DND-41 (cell line): Measurements from ENCODE around the gene ANO2.
"Not testable (repeated sequence)": the region's sequence is repeated elsewhere in the genome, so short reads cannot be mapped to it uniquely, and the experiment has no call there.

Source experiments
- EZH2 ChIP-seq: IDR thresholded peaks from 3 replicates; pipeline ENCODE4 v1.6.1; 2012; ENCODE audit warnings: borderline replicate concordance, low read depth, mild to moderate bottlenecking, moderate library complexity, low read length, inconsistent platforms; ENCODE audit not compliant: severe bottlenecking
- TF ChIP-seq, protein P1 (sequence below): IDR thresholded peaks from 2 replicates; pipeline ENCODE4 v1.5.1; 2012; ENCODE audit warnings: borderline replicate concordance, low read length, moderate library complexity, mild to moderate bottlenecking; ENCODE audit not compliant: poor library complexity, severe bottlenecking; ENCODE audit errors: extremely low read depth

DNA sequence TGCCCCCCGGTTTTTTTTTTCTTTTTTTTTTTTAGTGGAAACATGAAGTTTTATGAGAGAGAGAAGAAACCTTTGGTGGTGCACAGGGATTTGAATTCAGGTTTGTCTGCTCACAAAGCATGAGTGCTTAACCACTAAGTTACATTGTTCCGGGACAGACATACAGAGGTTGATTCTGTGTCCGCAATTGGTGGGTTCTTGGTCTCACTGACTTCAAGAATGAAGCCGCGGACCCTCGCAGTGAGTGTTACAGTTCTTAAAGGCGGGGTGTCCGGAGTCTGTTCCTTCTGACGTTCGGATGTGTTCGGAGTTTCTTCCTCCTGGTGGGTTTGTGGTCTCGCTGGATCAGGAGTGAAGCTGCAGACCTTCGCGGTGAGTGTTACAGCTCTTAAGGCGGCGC is 57.2 kb downstream of the ANO2 start:
- TF ChIP-seq, protein P1, sequence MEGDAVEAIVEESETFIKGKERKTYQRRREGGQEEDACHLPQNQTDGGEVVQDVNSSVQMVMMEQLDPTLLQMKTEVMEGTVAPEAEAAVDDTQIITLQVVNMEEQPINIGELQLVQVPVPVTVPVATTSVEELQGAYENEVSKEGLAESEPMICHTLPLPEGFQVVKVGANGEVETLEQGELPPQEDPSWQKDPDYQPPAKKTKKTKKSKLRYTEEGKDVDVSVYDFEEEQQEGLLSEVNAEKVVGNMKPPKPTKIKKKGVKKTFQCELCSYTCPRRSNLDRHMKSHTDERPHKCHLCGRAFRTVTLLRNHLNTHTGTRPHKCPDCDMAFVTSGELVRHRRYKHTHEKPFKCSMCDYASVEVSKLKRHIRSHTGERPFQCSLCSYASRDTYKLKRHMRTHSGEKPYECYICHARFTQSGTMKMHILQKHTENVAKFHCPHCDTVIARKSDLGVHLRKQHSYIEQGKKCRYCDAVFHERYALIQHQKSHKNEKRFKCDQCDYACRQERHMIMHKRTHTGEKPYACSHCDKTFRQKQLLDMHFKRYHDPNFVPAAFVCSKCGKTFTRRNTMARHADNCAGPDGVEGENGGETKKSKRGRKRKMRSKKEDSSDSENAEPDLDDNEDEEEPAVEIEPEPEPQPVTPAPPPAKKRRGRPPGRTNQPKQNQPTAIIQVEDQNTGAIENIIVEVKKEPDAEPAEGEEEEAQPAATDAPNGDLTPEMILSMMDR, result not testable (repeated sequence)
- TF ChIP-seq EZH2, result not testable (repeated sequence)
